IMR-90 (cell line): ENCODE measurements around the gene ARHGEF7. TPM values are rescaled to one million over a fixed set of nuclear protein-coding genes. Genes with fewer than 3 reads are reported as not detected.

Experiments used
- ATAC-seq: fragments of 200-7000 bp; cut with Tn5 transposase; 2 replicates; pipeline ENCODE4 v1.9.1; 2020; ENCODE audit warnings: low read depth, mild to moderate bottlenecking, moderate library complexity
- BruUV-seq: library from RNA; stranded (reverse); fragments of 400-500 nt; replicated peaks from 2 replicates; lab custom pipeline; 2021; lab: Mats Ljungman, UMichigan
- CTCF ChIA-PET: fragments of 300-600 bp; formaldehyde crosslinking; extraction: SDS; loops from one replicate; lab custom pipeline; 2021; ENCODE audit warnings: antibody characterized with exemption; lab: Yijun Ruan, JAX
- POLR2A ChIA-PET: fragments of 300-600 bp; sonication (Branson Sonifier 250); formaldehyde crosslinking; loops from one replicate; lab custom pipeline; 2022; ENCODE audit warnings: antibody characterized with exemption; ENCODE audit not compliant: unreplicated experiment; lab: Charles Lee
- DNase-seq: peaks from one replicate; pipeline ENCODE4 v3.0.0; 2013
- H2AFZ ChIP-seq: replicated peaks from 2 replicates; pipeline ENCODE3; 2013; ENCODE audit warnings: low read length, mild to moderate bottlenecking; ENCODE audit not compliant: poor library complexity
- H2AK5ac ChIP-seq: 2 replicates; pipeline ENCODE4 v1.6.1; 2013; ENCODE audit warnings: low read depth, low read length, inconsistent platforms
- H2AK9ac ChIP-seq: replicated peaks from 2 replicates; pipeline ENCODE3; 2013; ENCODE audit warnings: mild to moderate bottlenecking, low read depth, low read length, moderate library complexity; ENCODE audit not compliant: poor library complexity
- H2BK120ac ChIP-seq: 2 replicates; pipeline ENCODE4 v1.6.1; 2013; ENCODE audit warnings: low read depth, low read length, inconsistent platforms
- H2BK15ac ChIP-seq: 3 replicates; pipeline ENCODE4 v1.6.1; 2013; ENCODE audit warnings: low read depth, low read length, inconsistent platforms
- H2BK20ac ChIP-seq: 2 replicates; pipeline ENCODE4 v1.6.1; 2013; ENCODE audit warnings: low read depth, mild to moderate bottlenecking, inconsistent platforms, low read length, moderate library complexity
- H2BK5ac ChIP-seq: 2 replicates; pipeline ENCODE4 v1.6.1; 2013; ENCODE audit warnings: mild to moderate bottlenecking, low read depth, low read length, inconsistent platforms; ENCODE audit not compliant: poor library complexity, severe bottlenecking
- H3K14ac ChIP-seq: replicated peaks from 2 replicates; pipeline ENCODE4 v1.6.1; 2013; ENCODE audit warnings: low read depth, low read length, inconsistent platforms
- H3K18ac ChIP-seq: 2 replicates; pipeline ENCODE4 v1.6.1; 2013; ENCODE audit warnings: low read depth, low read length, control low read depth
- H3K23ac ChIP-seq: 2 replicates; pipeline ENCODE4 v1.6.1; 2013; ENCODE audit warnings: low read depth, low read length, inconsistent platforms
- H3K27ac ChIP-seq: 2 replicates; pipeline ENCODE4 v1.5.1; 2013; ENCODE audit warnings: mild to moderate bottlenecking, control low read depth, low read length; ENCODE audit not compliant: insufficient read depth
- H3K27me3 ChIP-seq: 2 replicates; pipeline ENCODE4 v1.6.1; 2013; ENCODE audit warnings: low read length; ENCODE audit not compliant: control insufficient read depth, insufficient read depth
- H3K36me3 ChIP-seq: 2 replicates; pipeline ENCODE4 v1.6.1; 2013; ENCODE audit warnings: low read length, mixed read lengths; ENCODE audit not compliant: control insufficient read depth, insufficient read depth
- H3K4ac ChIP-seq: 2 replicates; pipeline ENCODE4 v1.6.1; 2013; ENCODE audit warnings: low read depth, low read length, inconsistent platforms
- H3K4me1 ChIP-seq: 2 replicates; pipeline ENCODE4 v1.6.1; 2013; ENCODE audit warnings: low read length, mixed read lengths; ENCODE audit not compliant: control insufficient read depth, insufficient read depth
- H3K4me2 ChIP-seq: 2 replicates; pipeline ENCODE4 v1.6.1; 2013; ENCODE audit warnings: low read depth, mild to moderate bottlenecking, control low read depth, low read length, moderate library complexity
- H3K4me3 ChIP-seq: 2 replicates; pipeline ENCODE4 v1.5.1; 2013; ENCODE audit warnings: low read depth, mild to moderate bottlenecking, control low read depth, low read length, moderate library complexity; ENCODE audit not compliant: insufficient read depth
- H3K56ac ChIP-seq: 2 replicates; pipeline ENCODE4 v1.6.1; 2013; ENCODE audit warnings: low read length, inconsistent platforms; ENCODE audit not compliant: insufficient read depth; ENCODE audit errors: extremely low read depth
- H3K79me1 ChIP-seq, 2 experiments: 2 replicates each; pipeline ENCODE4 v1.6.1; 2013; ENCODE audit warnings: low read length in 2 of 2, inconsistent platforms in 1 of 2, low read depth in 1 of 2
- H3K9ac ChIP-seq: 2 replicates; pipeline ENCODE4 v1.6.1; 2013; ENCODE audit warnings: low read depth, low read length, control low read depth
- H3K9me1 ChIP-seq: 2 replicates; pipeline ENCODE4 v1.6.1; 2013; ENCODE audit warnings: low read length, inconsistent platforms; ENCODE audit not compliant: insufficient read depth
- H3K9me3 ChIP-seq: 2 replicates; pipeline ENCODE4 v1.6.1; 2013; ENCODE audit warnings: low read length; ENCODE audit not compliant: control insufficient read depth, insufficient read depth
- H4K20me1 ChIP-seq: 2 replicates; pipeline ENCODE4 v1.6.1; 2013; ENCODE audit warnings: low read length, inconsistent platforms; ENCODE audit not compliant: insufficient read depth
- H4K5ac ChIP-seq: 2 replicates; pipeline ENCODE4 v1.6.1; 2013; ENCODE audit warnings: mild to moderate bottlenecking, low read depth, low read length, control low read depth
- H4K8ac ChIP-seq, 2 experiments: 2 replicates each; pipeline ENCODE4 v1.6.1; 2013; ENCODE audit warnings: low read depth in 2 of 2, low read length in 2 of 2, control low read depth in 1 of 2, inconsistent platforms in 1 of 2
- H4K91ac ChIP-seq: 2 replicates; pipeline ENCODE4 v1.6.1; 2013; ENCODE audit warnings: low read depth, low read length, inconsistent platforms; ENCODE audit not compliant: insufficient read depth
- RCOR1 ChIP-seq: IDR thresholded peaks from 2 replicates; pipeline ENCODE4 v1.6.1; 2012; ENCODE audit warnings: mild to moderate bottlenecking, low read length, improper control_type of control experiment; ENCODE audit not compliant: insufficient replicate concordance
- WGBS, 2 experiments: methylation state at CpG; one replicate each; pipeline versions ENCODE4 v1.1.5 to v1.1.7; 2013; ENCODE audit warnings: missing lambda C conversion rate in 2 of 2; ENCODE audit not compliant: insufficient read length in 1 of 2; ENCODE audit errors: extremely low coverage in 2 of 2; 5-methylcytosine and 5-hydroxymethylcytosine counted together
- dilution Hi-C: fragments of 300-500 bp; cut with HindIII; formaldehyde crosslinking; loops from one replicate; pipeline ENCODE4 v1.14.3; 2018; ENCODE audit warnings: low sequenced_read_pairs; ENCODE audit not compliant: unreplicated experiment
- in situ Hi-C: fragments of 300-500 bp; cut with MboI; formaldehyde crosslinking; loops from 3 replicates; pipeline ENCODE4 v1.14.3; 2019; ENCODE audit warnings: low sequenced_read_pairs, inconsistent platforms, mixed read lengths
- intact Hi-C: fragments of 100-400 bp; cut with micrococcal nuclease; formaldehyde crosslinking; loops from 2 replicates; pipeline ENCODE4 v1.10.0; 2022
- polyA plus RNA-seq, 3 experiments: library from polyadenylated mRNA; depleted of rRNA; stranded (reverse); fragments of >200 nt; gene quantifications; 2 replicates each; pipeline ENCODE4 v1.2.3, GENCODE V29; 2012; ENCODE audit warnings: low replicate concordance in 1 of 3
- total RNA-seq: library from RNA; depleted of rRNA; stranded (reverse); fragments of >200 nt; gene quantifications from 2 replicates; pipeline ENCODE4 v1.2.3, GENCODE V29; 2012

Gene ARHGEF7
- total and polyA plus RNA-seq, 2 of the 4 experiments (the other 2 are of a cell fraction), result 32.9 to 59.0 TPM

GRCh38 chr13:111259058-111259457 is 143.9 kb downstream of the ARHGEF7 start:
- Histone ChIP-seq H3K4me2 (no peak overlapping the region), H3K4me3 (no peak overlapping the region), H3K9ac (no peak overlapping the region), H2BK120ac (no peak overlapping the region), H2AK9ac (no peak overlapping the region), H2BK5ac (no peak overlapping the region), H4K91ac (no peak overlapping the region), H3K4ac (no peak overlapping the region), H2BK15ac (no peak overlapping the region), H3K27ac (no peak overlapping the region), H3K18ac (no peak overlapping the region), H3K14ac (no peak overlapping the region), H4K8ac (no peak overlapping the region), H4K5ac (no peak overlapping the region), H3K9me1 (peaks cover 3% of the 10 kb centered on the region; the same call in 1 of the 2 replicates), H3K9me3 (no peaks in the 10 kb centered on the region), H3K36me3 (peaks cover 24% of the 10 kb centered on the region), H3K56ac (no peak overlapping the region), H4K20me1 (0 out of 2 replicates have a peak, but pooled peaks cover 3% of the 10 kb centered on the region), H3K79me1 (peaks cover 39 to 49% of the 10 kb centered on the region in 2 experiments), H2BK20ac (no peak overlapping the region), H3K23ac (no peak overlapping the region), H3K4me1 (no peaks in the 10 kb centered on the region), H2AK5ac (no peak overlapping the region), H3K27me3 (no peaks in the 10 kb centered on the region), H2AFZ (no peak overlapping the region)
- dilution Hi-C loops, result no loop called here
- CTCF ChIA-PET, result interaction anchor here (1.4 kb wide), 1 partner anchor 9 kb away, joined by 7 read pairs; no protein-coding TSS in a partner anchor
- intact Hi-C loops, result no loop called here
- in situ Hi-C loops, result no loop called here
- no peak for DNase-seq
- 100% methylated on average over 5 of the region's 6 CpGs; no CpG with 5 or more reads in 1 of the 2 experiments for WGBS, 2 experiments
- POLR2A ChIA-PET, result no interaction called here
- no TSS peak for BruUV-seq
- ATAC-seq, result no peak
- TF ChIP-seq RCOR1, result no peak
